Inflammatory macrophage treated with lipopolysaccharide for 4 hours (primary cell): ENCODE measurements around the gene CWC27.
"Not testable (repeated sequence)": the region's sequence is repeated elsewhere in the genome, so short reads cannot be mapped to it uniquely, and the experiment has no call there.

Experiments used
- DNase-seq: peaks from one replicate; pipeline ENCODE4 v3.0.0-alpha.2; 2020

Gene CWC27

GRCh38 chr5:64790210-64790609, 21.5 kb downstream of the CWC27 start:
- DNase-seq: no peak

DNA sequence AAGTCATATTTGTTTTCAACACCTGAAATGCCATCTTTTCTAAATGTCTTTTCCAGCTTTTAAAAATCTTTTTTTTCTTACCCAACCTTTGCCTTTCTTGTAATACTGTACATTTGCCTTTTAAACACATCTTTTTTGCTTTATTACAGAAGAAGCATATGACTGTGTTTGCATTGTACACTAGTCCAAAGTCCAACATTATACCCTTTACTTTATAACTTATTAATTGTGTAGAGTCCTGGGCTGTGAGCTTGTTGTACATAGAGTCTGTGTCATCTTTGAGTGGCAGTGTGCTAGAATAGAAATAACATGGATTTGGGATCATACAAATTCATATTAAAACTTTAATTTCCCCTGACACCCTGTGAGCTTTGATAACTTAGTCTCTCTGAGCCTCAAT, 23.7 kb downstream of the CWC27 start:
- no peak for DNase-seq

GRCh38 chr5:64794053-64794770, 25.5 kb downstream of the CWC27 start:
- peak; percentile 42 for DNase-seq

DNA sequence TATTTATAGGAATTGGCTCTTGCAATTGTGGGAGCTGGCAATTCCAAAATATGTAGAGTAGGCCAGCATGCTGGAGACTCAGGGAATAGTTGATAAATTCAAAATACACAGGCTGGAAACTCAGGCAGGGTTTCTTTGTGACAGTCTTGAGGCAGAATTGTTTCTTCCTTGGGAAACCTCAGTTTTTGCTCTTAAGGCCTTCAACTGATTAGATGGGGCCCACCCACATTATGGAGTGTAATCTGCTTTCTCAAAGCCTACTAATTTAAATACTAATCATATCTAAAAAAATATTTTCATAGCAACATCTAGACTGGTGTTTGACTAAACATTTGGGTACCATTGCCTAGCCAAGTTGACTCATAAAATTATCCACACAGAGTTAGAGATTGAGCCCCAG, 27.6 kb downstream of the CWC27 start:
- no peak for DNase-seq

DNA sequence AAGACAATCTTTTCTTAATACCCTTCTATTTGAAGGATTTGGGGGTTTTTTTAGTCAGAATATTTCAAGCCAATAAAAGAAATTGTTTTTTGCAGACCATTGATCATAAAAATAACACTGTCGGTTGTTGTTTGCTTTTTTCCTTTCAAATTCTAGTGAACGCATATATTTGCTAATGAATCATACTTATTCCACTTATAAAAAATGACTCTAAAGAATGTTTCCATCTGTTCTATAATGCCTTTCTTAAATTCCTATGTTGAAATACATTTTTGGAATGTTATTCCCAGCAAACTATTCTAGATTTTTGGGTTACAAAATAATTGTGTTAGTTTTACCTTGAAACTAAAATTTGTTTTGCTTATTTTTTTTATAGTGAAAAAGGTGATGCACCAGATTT, 32.2 kb downstream of the CWC27 start:
- DNase-seq: no peak

- DNase-seq: no peak
Measured at GRCh38 chr5:64806537-64806936, 37.8 kb downstream of the CWC27 start.

DNA sequence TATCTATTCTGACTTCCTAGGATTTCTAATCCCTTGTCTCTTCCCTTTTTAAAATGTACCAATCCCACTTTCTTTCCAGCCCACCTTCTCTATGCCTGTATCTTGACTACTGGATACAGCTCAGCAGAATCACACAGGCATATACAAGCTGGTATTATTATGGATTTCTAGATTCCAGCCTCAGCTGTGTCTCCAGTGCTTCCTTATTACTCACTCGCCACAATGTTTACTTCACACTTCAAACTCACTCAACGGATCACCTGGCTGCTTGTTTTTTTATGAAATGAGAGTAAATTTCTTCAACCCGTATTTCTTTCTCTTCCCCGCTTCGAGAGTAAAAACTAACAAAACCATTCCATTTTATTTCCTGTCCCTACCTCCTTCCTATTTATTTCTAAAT, 38.8 kb downstream of the CWC27 start:
- DNase-seq: no peak

DNA sequence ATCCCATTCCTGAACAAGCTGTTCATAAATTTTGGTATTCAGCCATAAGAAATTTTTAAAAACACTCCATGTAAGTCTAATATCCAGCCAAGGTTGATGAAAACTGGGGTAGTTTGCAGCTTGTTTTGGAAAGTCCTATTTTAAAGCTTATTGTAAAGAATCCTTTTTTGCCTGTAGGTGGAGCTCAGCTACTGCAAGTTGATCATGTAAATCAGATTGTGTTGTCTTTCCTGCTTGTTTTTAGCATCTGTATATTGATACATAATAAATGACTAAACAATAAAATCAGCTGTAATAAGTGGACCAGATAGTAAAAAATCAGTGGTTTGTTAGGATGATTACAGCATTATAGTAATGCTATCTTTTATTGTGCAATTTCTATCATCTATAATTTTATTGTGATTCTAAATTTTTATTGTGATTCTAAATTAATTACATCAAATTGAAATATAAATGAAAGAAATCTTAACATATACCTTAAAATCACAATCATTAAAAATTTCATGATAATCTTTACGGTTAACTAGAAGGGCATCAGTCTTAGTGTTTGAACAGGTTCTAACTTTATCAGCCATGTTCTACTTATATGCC, 42.4 kb downstream of the CWC27 start:
- DNase-seq: peak; percentile 61

DNA sequence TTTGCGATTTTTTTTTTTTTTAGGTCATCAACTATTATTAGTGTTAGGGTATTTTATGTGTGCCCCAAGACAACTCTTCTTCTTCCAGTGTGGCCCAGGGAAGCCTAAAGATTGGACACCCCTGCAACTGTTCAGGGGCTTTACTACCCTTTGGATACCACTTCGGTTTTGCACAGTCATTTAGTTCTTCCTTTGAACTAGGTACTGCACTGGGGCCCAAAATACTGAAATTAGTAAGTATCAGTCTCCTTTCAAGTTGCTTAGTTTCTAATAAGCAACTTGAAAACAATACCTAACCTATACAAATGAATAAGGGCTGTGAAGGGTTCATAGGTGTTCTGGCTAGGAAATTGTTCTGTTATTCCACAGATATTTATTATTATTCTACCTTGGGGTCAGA, 45.3 kb downstream of the CWC27 start:
- no peak for DNase-seq

DNA sequence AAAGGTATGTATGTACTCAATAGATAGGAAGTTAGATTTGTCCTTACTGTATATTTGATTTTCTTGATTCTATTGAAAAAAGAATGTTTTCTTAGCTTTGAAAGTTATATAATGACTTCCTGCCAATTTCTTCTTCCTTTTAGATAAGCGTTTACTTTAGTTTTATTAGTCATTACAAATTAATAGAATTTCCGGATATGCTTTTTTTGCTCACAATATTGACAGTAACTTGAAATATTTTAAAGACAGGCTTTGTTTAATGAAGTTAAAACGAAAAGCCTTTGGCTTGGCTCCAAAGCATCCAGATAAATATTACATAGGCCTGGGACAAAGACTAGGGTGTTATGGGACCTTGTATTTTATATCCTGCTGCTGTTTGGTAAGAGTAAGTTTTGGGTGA, 49.5 kb downstream of the CWC27 start:
- DNase-seq: no peak

GRCh38 chr5:64819345-64819744, 50.6 kb downstream of the CWC27 start:
- not testable (repeated sequence) for DNase-seq

- peak; percentile 51 for DNase-seq
Measured at GRCh38 chr5:64822320-64822719, 53.6 kb downstream of the CWC27 start.

GRCh38 chr5:64826541-64826940, 57.8 kb downstream of the CWC27 start:
- no peak for DNase-seq

- no peak for DNase-seq
Measured at GRCh38 chr5:64827703-64828102, 59.0 kb downstream of the CWC27 start.

DNA sequence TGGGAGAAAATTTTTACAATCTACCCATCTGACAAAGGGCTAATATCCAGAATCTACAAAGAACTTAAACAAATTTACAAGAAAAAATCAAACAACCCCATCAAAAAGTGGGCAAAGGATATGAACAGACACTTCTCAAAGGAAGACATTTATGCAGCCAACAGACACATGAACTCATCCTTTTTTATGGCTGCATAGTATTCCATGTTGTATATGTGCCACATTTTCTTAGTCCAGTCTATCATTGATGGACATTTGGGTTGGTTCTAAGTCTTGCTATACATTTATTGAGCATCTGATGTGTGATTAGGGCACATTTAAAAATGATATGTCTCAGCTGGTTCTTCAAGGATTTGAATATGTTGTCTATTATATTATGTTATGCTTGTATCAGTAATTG, 61.9 kb downstream of the CWC27 start:
- not testable (repeated sequence) for DNase-seq

DNA sequence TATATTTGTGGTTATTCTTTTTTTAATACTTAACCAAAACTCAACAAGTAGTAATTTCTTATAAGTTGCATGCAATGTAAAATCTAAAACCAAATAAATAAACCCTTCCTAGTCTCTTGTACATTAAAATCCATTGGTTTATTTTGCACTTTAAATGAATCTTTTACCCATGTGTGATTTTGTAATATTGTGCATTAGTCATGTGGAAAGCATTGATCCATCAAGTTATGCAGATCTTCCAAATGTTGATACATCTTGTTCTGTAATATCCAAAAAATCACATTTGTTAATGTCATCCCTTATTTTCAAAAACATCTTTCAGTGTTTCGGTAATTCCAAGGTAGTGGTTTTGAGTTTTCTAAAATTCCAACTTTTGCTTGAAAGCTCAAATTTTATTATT, 63.3 kb downstream of the CWC27 start:
- DNase-seq: no peak

- DNase-seq: peak; percentile 21
Measured at GRCh38 chr5:64834037-64834436, 65.3 kb downstream of the CWC27 start.

DNA sequence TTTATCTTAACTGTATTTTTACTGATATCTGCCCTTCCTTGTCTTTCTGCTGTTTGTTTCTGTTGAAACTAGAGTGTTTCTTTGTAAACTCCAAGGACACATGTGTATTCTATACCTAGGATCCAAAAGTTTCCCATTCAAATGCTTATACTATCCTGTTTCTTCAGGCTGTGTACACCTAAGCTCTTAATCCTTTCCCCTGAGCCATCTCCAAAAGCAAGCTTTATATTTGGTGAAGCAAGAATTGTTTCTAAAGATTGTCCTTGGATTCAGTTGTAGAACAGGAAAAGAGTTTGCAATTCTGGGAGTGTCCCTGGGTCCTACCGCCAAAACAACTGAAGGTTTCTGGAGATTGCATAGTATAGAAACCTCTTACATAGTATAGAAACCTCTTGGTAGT, 65.9 kb downstream of the CWC27 start:
- no peak for DNase-seq

- no peak for DNase-seq
Measured at GRCh38 chr5:64835266-64835665, 66.5 kb downstream of the CWC27 start.

- DNase-seq: no peak
Measured at GRCh38 chr5:64836190-64836755, 67.5 kb downstream of the CWC27 start.

GRCh38 chr5:64836786-64837185, 68.1 kb downstream of the CWC27 start:
- DNase-seq: no peak

- no peak for DNase-seq
Measured at GRCh38 chr5:64838376-64838775, 69.6 kb downstream of the CWC27 start.

DNA sequence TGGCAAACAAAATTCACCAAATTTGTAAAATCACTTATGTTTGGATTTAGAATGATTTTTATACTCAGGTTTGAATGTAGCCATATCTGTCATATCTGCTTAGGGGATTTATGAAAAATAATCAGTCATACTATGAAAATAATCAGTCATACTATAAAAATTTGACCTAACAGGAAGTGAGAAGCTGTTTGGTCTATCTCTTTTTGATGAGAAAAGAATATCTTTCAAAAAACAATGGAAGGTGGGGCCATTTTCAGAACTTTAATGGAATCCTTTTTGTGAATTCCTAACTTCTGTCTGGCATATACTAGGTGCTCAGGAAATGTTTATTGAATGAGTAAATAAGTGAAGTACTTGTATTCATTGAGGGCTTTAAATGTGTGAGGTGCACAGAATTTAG, 70.1 kb downstream of the CWC27 start:
- no peak for DNase-seq

- no peak for DNase-seq
Measured at GRCh38 chr5:64839936-64840335, 71.2 kb downstream of the CWC27 start.

DNA sequence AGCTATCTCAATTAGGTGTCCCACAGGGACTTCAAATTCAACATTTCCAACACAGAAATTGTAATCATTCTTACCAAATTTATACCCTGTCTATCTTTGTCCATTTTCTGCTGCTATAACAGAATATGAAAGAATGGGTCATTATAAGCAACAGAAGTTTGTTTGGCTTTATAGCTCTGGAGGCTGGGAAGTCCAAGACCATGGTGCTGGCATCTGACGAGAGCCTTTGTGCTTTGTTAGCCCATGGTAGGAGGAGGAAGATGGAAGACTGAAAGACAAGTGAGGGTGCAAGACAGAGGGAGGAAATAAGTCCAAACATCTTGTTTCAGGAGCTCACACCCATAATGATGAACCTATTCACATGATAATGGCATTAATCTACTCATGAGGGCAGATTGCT, 72.2 kb downstream of the CWC27 start:
- DNase-seq: no peak
